Mesenteric fat pad (tissue), 1 donor: ENCODE results near the gene HEY2. TPM values are rescaled to one million over a fixed set of nuclear protein-coding genes. Genes with fewer than 3 reads are reported as not detected.
A peak's percentile ranks its signal among the peaks of the same experiment; 100 is the strongest.
"Not testable (repeated sequence)": the region's sequence is repeated elsewhere in the genome, so short reads cannot be mapped to it uniquely, and the experiment has no call there.

Source experiments
- DNase-seq: peaks from one replicate; pipeline ENCODE4 v3.0.0-alpha.2; 2020; ENCODE audit warnings: low spot score
- total RNA-seq: library from RNA; stranded (reverse); fragmentation: NEBNext Ultra II Directional; extraction: Animal tissue kit (Norgen Biotek cat#: 25700); gene quantifications from one replicate; pipeline ENCODE4 v1.2.1, GENCODE V29; 2021
- donor health status: DM: yes; HTN: yes; CAD: no.

HEY2 gene
- total RNA-seq, 1 donor from 2014 or later = 1.3 TPM

- no peak for DNase-seq
These were observed 19.8 kb downstream of the HEY2 start for GRCh38 chr6:125769147-125769783.

GRCh38 chr6:125773387-125774341 is 24.2 kb downstream of the HEY2 start:
- no peak for DNase-seq

- DNase-seq = not testable (repeated sequence)
These were observed 26.8 kb downstream of the HEY2 start for GRCh38 chr6:125776107-125776826.

DNA sequence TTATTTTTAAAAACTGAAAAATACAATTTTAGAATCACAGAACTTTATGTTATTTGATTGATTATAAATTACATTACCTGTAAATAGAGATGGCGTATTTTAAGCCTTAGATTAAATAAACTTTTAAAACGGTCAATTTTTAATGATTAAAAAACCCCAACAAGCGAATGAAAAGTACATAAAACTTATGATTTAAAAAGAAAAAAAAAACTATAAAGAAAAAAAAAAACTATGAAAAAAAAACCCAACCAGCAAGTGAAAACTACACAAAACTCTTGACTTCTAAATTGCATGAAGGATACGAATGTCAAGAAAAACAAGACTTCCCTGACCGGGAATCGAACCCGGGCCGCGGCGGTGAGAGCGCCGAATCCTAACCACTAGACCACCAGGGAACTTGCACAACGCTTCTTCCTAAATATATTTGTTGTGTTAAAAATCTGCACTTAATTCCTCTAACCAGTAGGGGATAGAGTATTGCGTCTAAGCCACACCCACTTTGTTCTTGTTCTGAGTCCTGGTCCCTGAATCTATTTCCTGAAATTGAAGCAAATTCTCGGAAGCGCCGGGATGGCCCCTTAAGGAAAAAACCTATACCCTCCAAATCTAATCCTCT is 30.6 kb downstream of the HEY2 start:
- peak; percentile 93 for DNase-seq

- DNase-seq = no peak
These were observed 31.3 kb downstream of the HEY2 start for GRCh38 chr6:125780540-125781313.

DNA sequence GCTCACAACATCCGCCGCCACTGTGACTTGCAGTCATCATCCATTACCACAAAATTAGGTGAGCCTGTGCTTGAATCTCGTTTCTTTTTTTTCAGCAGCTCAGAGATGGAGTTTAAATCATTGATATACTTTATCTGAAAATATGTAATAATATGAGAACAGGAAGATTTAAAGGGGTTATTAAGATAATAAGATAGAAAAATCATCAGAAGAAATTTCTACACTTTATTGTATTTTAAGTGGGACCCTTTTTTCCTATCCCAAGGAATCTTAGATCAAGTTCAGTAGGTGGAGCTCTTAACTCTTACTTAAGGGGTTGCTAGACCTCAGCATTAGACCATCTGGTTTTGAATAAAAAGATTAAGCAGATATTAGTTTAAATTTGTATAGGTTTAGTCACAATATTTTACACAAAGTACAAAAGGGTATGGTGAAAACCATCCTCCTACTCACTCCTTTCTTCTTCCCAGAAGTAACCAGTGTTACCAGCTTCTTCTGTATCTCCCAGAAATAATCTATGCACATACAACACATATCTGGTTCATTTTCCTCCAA is 32.0 kb downstream of the HEY2 start:
- no peak for DNase-seq

DNA sequence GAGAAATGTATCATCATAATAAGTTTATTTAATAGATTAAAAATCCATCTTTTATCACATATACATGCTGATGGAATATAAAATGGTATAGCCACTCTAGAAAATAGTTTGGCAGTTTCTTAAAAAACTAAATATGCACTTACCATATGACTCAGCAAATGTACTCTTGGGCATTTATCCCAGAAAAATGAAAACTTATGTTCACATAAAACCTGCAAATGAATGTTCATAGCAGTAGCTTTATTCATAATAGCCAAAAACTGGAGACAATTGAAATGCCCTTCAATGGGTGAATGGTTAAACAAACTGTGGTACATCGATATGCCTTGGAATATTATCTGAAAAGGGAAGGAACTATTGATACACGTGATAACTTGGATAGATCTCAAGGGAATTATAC is 34.9 kb downstream of the HEY2 start:
- DNase-seq = no peak

DNA sequence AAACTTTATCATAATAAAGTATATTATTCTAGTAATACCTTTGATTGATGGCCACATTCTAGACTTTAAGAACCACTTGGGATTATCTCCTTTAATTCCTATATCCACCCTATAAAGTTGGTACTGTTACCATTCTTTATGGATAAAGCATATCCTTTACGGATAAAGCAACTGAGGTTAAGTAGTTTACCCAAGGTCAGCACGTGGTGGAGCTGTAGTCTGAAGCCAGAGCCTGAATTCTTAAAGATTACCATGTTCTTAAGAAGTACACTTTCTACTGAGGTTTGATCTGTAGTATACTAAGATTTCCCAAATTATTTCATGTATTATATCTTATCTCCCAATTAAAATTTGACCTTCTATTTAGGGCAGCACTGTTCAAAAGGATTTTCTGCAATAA is 38.4 kb downstream of the HEY2 start:
- DNase-seq = no peak

DNA sequence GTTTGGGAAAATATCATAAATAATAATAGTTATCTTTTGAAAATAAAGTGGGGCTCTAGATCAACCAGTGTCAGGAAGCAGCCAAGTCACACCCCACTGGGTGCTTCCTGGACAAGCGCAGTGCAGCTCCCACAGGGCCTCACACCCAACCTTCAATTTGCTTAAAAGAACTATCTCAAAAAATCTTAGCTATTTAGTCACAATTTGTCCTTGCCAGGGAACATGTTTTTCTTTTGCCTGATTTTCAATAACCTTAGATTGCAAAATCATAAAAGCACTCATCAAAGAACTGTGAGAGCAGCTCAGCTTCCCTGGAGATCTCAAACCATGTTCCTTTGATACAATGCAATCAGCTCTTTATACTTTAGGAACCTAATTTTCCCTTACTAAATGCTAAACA is 39.7 kb downstream of the HEY2 start:
- no peak for DNase-seq

- no peak for DNase-seq
These were observed 40.3 kb downstream of the HEY2 start for GRCh38 chr6:125789576-125790357.

DNA sequence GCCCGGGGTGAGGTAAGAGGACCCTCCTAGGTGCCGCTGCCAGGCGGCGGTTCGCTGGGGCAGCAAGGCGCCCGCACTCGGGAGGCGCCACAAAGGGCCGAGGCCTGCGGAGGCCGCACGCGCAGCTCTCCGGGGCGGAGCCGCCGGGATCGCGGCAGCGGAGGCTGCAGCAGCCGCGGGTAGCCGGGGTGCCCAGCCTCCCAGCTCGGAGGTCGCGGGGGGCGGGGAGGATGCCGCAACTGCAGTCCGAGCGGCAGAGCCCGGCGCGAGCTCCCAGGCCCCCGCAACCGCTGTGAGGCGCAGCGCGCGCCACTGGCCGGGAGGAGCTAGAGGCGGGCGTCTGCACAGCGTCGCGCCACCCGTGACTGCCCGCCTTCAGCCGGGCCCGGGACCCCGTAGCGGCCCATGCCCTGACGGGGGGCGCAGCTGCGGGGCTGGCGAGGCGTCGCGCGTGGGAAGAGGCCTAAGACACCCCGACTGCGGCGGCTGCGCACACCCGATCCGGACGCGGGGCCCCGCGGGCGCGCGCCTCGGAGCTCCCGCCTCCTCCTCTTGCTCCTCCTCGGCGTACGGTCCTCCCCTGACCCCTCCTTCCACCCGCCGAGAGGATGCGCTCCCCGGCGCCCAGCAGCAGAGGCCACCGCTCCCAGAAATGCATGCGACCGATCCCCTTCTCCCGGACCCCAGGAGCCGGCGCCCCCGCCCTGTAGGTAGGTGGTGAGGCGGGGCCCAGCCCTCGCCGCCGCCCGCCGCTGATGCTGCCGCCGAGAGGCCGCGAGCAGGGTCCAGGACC is 41.1 kb downstream of the HEY2 start, which contains the start of gene NCOA7:
Gene NCOA7 (plus strand): TSS at position 603 of the 793 bp plus-strand sequence. CDS start 24,395 bp downstream, outside the sequence.
- peak; percentile 96 for DNase-seq

- no peak for DNase-seq
These were observed 41.9 kb downstream of the HEY2 start for GRCh38 chr6:125791151-125791819.

GRCh38 chr6:125791820-125792165 is 42.4 kb downstream of the HEY2 start:
- no peak for DNase-seq

DNA sequence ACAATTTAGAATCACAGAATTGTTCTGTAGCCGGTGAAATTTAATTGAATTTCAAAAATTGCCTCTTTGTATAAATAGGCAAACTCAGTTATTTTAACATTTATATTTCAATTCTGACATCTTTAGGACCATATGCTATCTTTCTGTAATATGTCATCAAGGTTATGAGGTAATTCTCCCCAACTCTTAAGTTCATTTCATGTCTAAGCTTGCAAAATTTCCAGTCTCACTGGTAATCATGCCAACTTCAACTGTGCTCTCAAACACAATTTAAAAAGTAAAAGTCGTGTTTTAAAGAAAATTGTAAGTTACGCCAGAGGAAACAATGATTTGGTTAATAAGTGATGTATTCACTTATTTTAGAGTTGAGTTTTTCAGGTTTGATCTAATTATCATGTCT is 42.7 kb downstream of the HEY2 start:
- no peak for DNase-seq

- no peak for DNase-seq
These were observed 43.2 kb downstream of the HEY2 start for GRCh38 chr6:125792680-125793079.

GRCh38 chr6:125793280-125793679 is 43.8 kb downstream of the HEY2 start:
- DNase-seq = no peak

GRCh38 chr6:125793863-125794262 is 44.4 kb downstream of the HEY2 start:
- no peak for DNase-seq
